Activated CD4-positive, CD25-positive, alpha-beta regulatory T cell treated with anti-CD3 and anti-CD28 coated beads, Interleukin-2, amount 50 U/mL, for 24 hours (primary cell): Measurements from ENCODE around the gene IKZF4.
"Not testable (repeated sequence)": the region's sequence is repeated elsewhere in the genome, so short reads cannot be mapped to it uniquely, and the experiment has no call there.

ENCODE experiments used
- ATAC-seq, 2 donors: fragments of 150-1000 bp; cut with Tn5 transposase; one replicate each; pipeline ENCODE4 v1.10.0; 2021; ENCODE audit warnings: mild to moderate bottlenecking in 1 of 2, moderate library complexity in 1 of 2

IKZF4 gene

DNA sequence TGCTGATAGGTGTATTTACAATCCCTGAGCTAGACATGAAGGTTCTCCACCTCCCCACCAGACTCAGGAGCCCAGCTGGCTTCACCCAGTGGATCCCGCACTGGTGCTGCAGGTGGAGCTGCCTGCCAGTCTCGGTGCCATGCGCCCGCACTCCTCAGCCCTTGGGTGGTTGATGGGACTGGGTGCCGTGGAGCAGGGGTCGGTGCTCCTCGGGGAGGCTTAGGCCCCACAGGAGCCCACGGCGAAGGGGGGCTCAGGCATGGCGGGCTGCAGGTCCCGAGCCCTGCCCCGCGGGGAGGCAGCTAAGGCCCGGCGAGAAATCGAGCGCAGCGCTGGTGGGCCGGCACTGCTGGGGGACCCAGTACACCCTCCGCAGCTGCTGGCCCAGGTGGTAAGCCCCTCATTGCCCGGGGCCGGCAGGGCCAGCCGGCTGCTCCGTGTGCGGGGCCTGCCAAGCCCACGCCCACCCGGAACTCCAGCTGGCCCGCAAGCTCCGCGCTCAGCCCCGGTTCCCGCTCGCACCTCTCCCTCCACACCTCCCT lies 20.8 kb upstream of the IKZF4 start:
- not testable (repeated sequence) for ATAC-seq

DNA sequence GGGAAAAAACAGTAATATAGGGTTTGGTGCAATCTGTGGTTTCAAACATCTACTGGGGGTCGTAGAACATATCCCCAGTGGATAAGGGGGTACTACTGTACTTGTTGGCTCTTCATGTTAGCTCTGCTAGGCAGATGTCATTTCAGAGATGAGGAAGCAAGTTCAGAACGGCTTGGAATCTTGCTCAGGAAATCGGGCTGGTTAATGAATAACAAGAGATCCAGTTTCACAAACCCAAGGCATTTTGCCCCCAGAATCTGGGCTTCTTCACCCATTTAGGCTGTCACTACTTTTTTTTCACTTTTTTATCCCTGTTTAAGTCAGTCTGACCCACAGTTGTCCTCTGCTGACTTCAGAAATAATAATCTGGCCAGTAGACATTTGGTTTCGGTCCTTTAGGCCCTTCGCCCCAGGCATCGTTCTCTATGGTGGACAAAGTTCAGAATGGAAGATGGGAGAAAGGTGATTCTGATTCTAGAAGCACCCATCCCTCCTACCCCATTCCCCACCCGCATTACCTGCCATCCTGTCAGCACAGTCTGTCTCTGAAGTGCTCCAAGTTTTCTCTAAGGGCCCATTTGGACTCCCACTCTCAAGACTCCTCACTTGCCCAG lies 19.2 kb upstream of the IKZF4 start:
- ATAC-seq = no peak

DNA sequence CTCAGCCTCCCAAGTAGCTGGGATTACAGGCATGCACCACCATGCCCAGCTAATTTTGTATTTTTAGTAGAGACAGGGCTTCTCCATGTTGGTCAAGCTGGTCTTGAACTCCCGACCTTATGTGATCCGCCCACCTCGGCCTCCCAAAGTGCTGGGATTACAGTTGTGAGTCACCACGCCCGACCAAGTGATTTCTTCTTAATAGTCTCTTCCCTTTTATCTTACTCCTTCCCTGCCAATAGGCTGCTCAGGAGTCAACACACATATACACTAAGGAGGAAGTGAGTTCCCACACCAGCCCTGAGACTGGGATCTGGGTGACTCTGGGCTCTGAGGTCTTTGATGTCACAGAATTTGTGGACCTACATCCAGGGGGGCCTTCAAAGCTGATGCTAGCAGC lies 17.5 kb upstream of the IKZF4 start:
- ATAC-seq = not testable (repeated sequence)

DNA sequence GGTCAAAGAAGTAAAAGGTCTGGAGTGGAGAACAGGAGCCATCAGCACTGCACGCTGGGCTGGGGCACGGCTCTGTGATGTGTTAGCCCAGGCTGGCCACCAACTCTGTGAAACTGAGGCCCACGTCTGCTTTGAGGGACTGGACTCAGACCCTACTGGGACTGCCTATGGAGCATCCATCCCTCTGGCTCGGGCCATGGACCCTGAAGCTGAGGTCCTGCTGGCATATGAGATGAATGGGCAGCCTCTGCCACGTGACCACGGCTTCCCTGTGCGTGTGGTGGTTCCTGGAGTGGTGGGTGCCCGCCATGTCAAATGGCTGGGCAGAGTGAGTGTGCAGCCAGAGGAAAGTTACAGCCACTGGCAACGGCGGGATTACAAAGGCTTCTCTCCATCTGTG lies 16.6 kb upstream of the IKZF4 start:
- no peak for ATAC-seq

DNA sequence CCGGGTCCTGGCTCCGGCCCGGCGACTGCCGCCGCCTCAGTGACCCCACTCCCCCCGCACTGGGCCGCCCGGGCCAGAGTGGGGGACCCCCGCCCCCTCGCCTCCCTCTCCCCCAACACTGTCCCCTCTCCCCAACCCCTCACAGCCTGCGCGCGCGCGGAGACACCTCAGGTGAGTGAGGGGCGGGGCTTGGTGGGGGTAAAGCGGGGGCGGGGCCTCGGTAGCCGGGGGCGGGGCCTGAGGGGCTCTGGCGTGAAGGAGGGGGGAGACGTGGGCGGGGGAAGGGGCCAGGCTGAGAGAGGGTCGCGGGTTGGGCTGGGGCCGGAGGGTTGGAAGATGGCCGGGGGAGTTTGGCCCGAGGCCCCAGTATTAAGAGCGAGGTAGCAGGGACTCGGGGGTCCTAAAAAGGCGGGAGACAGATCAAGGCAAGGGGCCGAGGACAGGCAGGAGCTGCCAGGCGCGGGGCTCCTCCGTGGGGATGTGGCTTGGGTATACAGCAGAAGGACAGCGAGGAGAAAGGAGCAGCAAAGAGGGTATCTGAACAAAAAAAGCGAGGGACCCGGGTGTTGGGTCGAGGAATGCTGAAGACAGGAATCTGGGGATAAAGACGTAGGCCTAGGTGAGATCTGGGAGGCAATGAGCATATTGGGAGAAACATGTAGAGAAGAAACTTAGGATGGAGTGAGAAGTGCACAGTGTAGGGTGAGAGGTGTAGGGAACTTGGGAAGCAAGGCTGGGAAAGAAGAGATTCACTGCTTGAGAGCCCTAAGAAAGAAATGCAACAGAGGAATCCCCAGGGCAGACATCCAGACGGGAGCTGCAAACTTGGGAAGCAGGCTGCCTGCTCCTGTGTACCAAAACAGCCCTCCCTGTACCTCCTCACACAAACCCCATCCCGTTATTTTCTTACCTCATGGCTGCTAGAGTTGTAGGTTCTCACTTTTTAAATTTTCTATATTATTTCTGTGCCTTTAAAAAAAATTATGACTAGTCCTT lies 13.0 kb upstream of the IKZF4 start:
- ATAC-seq = peak; percentile 66

DNA sequence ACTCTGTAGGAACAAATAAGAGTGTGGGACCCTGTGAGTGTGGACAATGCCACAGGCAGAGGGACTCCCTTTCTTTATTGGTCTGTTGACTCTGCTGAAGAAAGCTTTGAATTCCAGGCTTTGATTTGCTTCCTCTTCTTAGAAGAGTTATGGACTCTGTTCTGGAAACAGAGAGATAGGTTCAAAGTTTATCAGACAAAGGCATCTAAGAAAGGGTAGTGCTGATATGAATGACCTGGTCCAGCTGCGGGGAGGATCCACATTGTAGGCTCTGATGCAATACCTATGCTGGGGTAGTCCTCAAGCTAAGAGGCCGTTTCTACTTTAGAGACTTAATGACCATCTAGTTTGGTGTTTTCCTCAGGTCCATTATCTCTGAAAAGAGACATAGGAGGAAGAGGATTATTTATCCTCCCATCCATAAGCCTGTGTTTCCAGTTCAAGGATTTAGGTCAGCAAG lies 10.7 kb upstream of the IKZF4 start:
- ATAC-seq = no peak

DNA sequence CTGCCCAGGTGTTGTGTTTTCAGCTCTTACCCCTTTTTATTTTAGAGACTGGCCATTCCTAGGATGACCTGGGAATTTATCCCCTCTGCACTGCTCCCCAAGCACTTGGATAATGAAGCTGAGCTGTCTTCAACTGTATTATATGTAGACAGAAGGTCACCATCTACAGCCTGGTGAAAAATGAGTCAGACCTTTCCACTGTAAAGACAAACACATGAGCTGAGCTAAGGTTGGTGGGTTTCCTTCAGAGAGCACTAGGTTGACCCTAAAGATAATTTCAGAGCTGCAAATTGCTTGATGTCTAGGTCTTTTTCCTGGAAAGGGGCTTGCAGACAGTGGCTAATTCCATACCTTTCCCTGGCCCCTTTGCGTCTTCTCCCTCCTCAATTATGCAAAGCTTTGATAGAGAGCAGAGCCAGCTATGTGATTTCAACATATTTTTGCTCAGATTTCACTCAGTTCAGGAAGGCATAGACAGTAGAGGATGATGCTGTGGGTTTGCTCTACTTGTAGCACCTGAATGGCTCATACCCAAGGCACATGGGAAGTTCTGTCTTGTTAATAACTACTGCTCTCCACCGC lies 9.2 kb upstream of the IKZF4 start:
- no peak for ATAC-seq

DNA sequence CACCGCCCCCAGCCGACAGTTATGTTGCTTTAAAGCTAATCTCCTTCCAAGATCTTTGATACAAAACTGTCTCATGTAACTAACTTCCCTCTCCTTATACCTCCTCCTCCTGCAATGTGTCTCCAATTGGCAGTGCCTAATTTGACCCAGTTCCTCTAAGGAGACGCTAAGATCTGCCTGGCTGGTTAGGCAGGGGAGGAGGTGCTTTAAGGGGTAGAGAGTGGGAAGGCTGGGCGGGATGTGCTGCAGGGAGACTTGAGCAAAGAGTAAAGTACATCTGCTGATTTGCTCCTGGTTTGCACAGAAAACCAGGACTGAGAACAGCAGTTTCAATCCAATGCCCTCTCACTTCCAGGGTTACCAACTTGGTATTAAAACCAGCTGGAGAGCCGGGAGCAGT lies 7.4 kb upstream of the IKZF4 start:
- no peak for ATAC-seq

DNA sequence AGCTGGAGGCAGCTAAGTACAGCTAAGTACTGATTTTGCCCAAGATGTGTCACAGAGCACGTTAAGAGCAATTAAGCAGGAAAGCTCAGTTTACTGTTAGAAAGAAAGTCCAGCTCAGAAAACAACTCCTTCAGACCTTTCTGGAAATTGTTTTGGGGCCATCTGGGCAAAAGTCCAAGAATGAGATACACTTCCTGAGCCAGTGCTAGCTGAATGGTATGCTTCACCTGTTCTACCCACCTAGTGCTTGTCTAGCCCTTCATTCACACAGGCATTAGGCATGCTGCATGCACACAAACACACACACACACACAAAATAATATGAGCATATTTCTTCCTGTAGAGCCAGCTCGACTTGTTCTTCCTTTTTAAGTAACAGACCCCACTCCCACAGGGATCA lies 6.6 kb upstream of the IKZF4 start:
- ATAC-seq = no peak

DNA sequence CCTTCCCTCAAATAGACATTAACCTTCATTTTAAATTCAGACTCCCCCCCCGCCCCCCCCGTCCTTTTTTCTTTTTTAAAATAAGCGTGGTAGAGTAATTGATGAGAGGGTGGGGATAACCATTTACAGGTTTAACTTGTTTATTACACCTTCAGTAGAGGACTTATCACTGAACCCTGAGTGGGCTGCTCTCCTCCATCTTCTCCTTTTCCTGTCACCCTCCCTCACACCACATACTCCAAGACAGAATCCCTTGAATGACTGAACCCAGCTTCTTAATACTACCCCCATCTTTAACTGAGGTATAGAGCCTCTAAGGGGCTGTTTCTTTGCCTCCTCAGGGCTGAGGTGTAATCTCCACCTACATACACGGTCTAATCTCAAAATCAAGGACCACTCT lies 3.7 kb upstream of the IKZF4 start:
- ATAC-seq = no peak

DNA sequence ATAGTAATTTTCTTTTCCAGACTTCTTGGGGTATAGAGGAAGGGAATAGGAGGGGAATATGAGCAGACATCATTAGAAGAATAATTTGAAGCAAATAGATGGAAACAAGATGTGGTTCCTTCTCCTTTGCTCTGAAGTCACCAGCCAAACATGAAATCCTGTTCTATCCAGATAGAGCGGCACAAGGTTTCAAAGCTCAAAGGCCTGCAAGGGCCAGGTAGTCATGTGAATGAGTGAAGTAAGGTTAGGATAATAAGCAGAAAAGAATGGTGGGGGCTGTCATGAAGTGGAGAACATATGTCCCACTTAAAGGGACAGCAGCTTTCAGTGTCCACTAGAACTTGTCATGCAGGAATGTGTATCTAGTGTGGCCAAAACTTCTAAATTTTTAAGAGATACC lies 2.5 kb upstream of the IKZF4 start:
- no peak for ATAC-seq

DNA sequence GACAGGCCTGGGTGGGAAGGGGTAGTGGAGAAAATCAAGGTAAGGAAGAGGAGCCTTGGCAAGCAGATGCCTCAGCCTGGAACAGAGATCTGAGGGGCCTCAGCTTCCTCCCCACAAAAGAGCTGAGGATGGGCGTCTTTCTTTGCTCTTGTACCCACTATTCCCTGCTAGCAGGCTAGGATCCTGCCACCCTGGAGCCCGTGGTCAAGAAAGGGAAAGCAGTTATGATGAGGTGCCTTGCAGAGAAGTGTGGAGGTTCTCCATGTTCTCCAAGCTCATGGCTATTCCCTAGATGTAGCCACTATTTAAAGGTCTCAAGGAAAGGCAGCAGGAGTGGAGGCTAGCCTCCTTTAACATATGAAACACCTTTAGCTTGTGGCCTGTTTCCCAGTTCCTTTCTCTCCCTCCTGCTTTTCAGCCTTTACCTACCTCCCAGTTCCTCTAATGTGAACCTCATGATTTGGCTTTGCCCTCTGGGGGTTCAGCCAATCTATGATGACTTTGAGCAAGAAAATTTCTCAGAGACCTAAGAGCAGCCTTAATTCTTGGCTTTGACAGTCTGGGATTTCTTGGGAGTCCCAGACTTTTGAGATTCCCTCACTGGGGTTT lies 1.1 kb downstream of the IKZF4 start:
- no peak for ATAC-seq

DNA sequence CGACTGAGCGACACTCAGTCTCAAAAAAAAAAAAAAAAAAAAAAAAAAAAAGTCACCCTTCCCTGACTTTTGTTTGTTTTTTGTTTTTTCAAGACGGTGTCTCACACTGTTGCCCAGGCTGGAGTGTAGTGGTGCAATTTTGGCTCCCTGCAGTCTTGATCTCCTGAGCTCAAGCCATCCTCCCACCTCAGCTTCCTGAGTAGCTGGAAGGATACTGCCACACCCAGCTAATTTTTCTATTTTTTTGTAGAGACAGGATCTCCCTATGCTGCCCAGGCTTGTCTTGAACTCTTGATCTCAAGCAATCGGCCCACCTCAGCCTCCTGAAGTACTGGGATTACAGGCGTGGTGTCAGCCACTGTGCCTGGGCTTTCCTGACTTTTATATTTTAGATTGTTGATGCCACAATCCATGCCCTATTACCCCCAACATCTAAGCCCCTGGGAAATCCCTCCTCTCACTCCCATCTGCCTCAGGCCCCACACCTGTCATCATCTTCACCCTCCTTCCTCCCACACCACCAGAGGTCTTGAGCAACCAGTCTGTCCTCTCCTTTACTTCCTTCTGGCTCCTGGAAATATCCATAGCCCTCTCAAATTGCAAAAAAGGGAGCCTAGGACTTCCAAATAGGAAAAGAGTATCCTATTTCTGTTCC lies 7.8 kb downstream of the IKZF4 start:
- no peak for ATAC-seq

DNA sequence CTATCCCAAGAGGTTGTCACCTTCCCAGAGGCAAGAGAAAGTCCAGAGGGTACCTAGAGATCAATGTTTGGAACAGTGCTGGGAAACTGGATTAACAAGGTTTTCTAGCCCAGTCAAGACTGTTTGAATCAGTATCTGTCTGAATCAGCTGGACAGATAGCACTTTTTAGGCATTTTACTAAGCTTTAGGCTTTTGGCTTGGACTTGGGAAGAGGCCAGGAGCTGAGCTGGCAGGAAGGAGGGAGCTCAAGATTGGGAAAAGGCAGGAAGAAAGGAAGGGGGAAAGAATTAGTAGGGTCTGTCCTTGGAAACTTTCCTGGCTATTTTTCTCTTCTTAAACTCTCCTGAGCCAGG lies 8.3 kb downstream of the IKZF4 start:
- no peak for ATAC-seq

DNA sequence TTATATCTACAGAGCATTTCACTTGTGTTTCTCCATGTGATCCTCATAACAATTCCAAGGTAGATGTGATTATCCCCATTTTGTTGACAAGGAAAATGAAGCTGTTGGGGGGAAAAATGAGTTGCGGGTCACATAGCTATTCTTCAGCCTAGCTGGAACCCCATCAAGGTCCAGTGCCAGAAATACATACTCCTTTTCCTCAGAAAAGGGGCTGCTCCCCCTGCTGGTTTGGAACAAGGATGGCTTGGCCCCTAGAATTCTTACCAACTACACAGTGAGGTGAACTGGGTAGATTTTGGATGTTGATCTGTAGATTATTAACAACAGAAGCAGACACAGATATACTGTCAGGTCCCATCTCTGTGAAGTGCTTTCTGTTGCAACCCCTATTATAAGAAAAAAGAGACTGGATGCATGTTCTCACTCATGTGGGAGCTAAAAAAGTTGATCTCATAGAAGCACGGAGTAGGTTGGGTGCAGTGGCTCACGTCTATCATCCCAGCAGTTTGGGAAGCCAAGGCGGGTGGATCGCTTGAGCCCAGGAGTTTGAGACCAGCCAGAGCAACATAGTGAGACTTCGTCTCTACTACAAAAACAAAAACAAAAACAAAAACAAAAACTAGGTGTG lies 8.9 kb downstream of the IKZF4 start:
- ATAC-seq = peak in 1 of 2 donors; percentile 37

DNA sequence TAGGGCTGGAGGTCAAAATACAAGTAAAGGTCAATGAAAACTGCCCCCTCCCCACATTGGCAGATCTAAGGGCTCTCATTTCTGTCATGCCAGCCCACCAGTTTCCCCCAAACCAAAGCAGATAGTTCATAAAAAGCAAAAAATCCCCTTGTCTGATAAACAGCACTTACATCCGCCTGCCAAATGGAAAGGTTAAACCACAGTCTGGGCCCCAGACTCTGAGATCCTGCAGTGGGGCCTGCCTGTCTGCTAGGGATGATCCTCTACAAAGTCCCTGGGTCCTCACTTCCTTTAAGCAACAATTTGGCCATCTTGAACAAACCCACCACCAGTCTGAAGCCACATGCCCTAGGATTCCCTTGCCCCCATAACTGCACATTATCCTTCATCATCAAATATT lies 11.1 kb downstream of the IKZF4 start:
- peak; percentile 71 to 73 for ATAC-seq

DNA sequence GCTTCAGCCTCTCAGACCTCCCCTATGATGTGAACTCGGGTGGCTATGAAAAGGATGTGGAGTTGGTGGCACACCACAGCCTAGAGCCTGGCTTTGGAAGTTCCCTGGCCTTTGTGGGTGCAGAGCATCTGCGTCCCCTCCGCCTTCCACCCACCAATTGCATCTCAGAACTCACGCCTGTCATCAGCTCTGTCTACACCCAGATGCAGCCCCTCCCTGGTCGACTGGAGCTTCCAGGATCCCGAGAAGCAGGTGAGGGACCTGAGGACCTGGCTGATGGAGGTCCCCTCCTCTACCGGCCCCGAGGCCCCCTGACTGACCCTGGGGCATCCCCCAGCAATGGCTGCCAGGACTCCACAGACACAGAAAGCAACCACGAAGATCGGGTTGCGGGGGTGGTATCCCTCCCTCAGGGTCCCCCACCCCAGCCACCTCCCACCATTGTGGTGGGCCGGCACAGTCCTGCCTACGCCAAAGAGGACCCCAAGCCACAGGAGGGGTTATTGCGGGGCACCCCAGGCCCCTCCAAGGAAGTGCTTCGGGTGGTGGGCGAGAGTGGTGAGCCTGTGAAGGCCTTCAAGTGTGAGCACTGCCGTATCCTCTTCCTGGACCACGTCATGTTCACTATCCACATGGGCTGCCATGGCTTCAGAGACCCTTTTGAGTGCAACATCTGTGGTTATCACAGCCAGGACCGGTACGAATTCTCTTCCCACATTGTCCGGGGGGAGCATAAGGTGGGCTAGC lies 13.9 kb downstream of the IKZF4 start:
- peak; percentile 65 to 71 for ATAC-seq

DNA sequence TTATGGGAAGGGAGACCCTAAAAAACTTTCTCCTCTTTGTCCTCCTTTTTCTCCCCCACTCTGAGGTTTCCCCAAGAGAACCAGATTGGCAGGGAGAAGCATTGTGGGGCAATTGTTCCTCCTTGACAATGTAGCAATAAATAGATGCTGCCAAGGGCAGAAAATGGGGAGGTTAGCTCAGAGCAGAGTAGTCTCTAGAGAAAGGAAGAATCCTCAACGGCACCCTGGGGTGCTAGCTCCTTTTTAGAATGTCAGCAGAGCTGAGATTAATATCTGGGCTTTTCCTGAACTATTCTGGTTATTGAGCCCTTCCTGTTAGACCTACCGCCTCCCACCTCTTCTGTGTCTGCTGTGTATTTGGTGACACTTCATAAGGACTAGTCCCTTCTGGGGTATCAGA lies 16.3 kb downstream of the IKZF4 start:
- no peak for ATAC-seq

DNA sequence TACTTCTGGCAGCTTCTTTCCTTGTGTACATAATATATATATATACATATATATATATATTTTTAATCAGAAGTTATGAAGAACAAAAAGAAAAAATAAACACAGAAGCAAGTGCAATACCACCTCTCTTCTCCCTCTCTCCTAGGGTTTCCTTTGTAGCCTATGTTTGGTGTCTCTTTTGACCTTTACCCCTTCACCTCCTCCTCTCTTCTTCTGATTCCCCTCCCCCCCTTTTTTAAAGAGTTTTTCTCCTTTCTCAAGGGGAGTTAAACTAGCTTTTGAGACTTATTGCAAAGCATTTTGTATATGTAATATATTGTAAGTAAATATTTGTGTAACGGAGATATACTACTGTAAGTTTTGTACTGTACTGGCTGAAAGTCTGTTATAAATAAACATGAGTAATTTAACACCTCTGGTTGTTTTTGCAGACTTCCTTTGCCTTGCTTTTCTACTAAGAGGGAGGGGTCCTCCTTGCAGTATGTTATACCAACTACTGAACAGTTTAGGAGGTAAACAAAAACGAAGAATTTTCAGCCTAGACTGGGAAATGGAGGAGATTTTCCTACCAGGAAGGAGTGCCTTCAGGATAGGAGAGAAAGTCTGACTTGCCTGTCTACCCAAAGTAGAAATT lies 17.3 kb downstream of the IKZF4 start:
- no peak for ATAC-seq

DNA sequence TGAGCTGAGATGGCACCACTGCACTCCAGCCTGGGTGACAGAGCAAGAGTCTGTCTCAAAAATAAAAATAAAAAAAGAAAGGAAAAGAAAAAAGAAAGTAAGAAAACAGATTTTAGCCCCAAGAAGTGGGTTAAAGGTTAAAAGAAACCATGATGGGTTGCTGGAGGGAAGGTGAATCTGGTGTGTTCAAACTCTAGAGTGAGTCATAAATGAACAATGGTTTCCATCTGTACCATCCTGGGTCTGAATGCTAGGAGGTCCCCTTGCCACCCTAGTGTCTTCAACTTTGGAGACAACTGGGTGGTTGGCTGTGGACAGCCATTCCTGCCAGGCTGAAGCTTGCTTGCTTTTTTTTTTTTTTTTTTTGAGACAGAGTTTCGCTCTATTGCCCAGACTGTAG lies 19.3 kb downstream of the IKZF4 start:
- ATAC-seq = peak; percentile 63 to 70
